B cell (primary cell): ENCODE results near the gene VPS45. TPM values are rescaled to one million over a fixed set of nuclear protein-coding genes. Genes with fewer than 3 reads are reported as not detected.

Source experiments
- ATAC-seq: fragments of 200-7000 bp; cut with Tn5 transposase; one replicate; pipeline ENCODE4 v1.10.0; 2021; ENCODE audit warnings: low read depth, mild to moderate bottlenecking, moderate number of reproducible peaks, moderate library complexity
- CTCF ChIA-PET: fragments of 350-600 bp; sonication (Branson Sonifier 250); formaldehyde crosslinking; loops from one replicate; lab custom pipeline; 2021; ENCODE audit warnings: antibody characterized with exemption, inconsistent platforms; lab: Charles Lee
- POLR2A ChIA-PET: fragments of 350-600 bp; sonication (Branson Sonifier 250); formaldehyde crosslinking; loops from one replicate; lab custom pipeline; 2021; ENCODE audit warnings: antibody characterized with exemption; lab: Charles Lee
- DNase-seq: peaks from one replicate; pipeline ENCODE4 v3.0.0; 2013
- H2AFZ ChIP-seq: 2 replicates; pipeline ENCODE4 v1.6.1; 2012; ENCODE audit warnings: mild to moderate bottlenecking, low read depth, low read length; ENCODE audit not compliant: insufficient read depth, poor library complexity, severe bottlenecking
- H3K27ac ChIP-seq, 2 donors: 1 replicate in 1 of 2; 2 replicates in 1 of 2; pipeline ENCODE4 v1.5.1; 2012 to 2013; ENCODE audit warnings: low read length in 2 of 2, mild to moderate bottlenecking in 2 of 2, moderate library complexity in 1 of 2
- H3K27me3 ChIP-seq, 4 experiments: fragments of 200-600 bp in 1 of 4; sonication (generic) in 1 of 4; replicated peaks in 1 of 4; 1 replicate in 2 of 4; 2 replicates in 2 of 4; pipeline versions ENCODE4 v1.6.1 to v1.7.0; 2013 to 2016; ENCODE audit warnings: low read length in 3 of 4, mild to moderate bottlenecking in 2 of 4, mixed read lengths in 1 of 4, moderate library complexity in 1 of 4; ENCODE audit not compliant: insufficient read depth in 4 of 4, control insufficient read depth in 3 of 4; ENCODE audit errors: control extremely low read depth in 1 of 4
- H3K36me3 ChIP-seq, 2 experiments: replicated peaks in 1 of 2; 1 replicate in 1 of 2; 2 replicates in 1 of 2; pipeline versions ENCODE4 v1.6.1 to v1.7.1; 2013; ENCODE audit warnings: low read length in 1 of 2; ENCODE audit not compliant: insufficient read depth in 2 of 2, control insufficient read depth in 1 of 2; ENCODE audit errors: control extremely low read depth in 1 of 2, extremely low read depth in 1 of 2
- H3K4me1 ChIP-seq, 2 donors: fragments of 200-600 bp in 1 of 2; sonication (generic) in 1 of 2; 1 replicate in 1 of 2; 2 replicates in 1 of 2; pipeline versions ENCODE4 v1.5.1 to v1.6.1; 2013 to 2017; ENCODE audit warnings: low read length in 2 of 2; ENCODE audit not compliant: control insufficient read depth in 2 of 2, insufficient read depth in 2 of 2
- H3K4me2 ChIP-seq: replicated peaks from 2 replicates; pipeline ENCODE3; 2012; ENCODE audit warnings: mild to moderate bottlenecking, low read depth, low read length; ENCODE audit not compliant: poor library complexity, severe bottlenecking
- H3K4me3 ChIP-seq, 5 experiments: fragments of 200-600 bp in 1 of 5; sonication (generic) in 1 of 5; 1 replicate in 3 of 5; 2 replicates in 2 of 5; pipeline versions ENCODE4 v1.5.1 to v1.7.0; 2011 to 2016; ENCODE audit warnings: low read length in 4 of 5, mild to moderate bottlenecking in 4 of 5, low read depth in 2 of 5, control low read depth in 1 of 5, moderate library complexity in 1 of 5; ENCODE audit not compliant: insufficient read depth in 1 of 5; ENCODE audit errors: control extremely low read depth in 1 of 5, extremely low read depth in 1 of 5
- H3K79me2 ChIP-seq: fragments of 200-600 bp; sonication (generic); one replicate; pipeline ENCODE4 v1.6.0; 2016; ENCODE audit warnings: low read length; ENCODE audit not compliant: control insufficient read depth, insufficient read depth
- H3K9ac ChIP-seq: fragments of 200-600 bp; sonication (generic); 2 replicates; pipeline ENCODE4 v1.6.1; 2017; ENCODE audit warnings: mild to moderate bottlenecking, low read length, moderate library complexity
- H3K9me3 ChIP-seq, 3 donors: one replicate each; pipeline versions ENCODE4 v1.6.1 to v1.7.1; 2013; ENCODE audit warnings: low read length in 2 of 3; ENCODE audit not compliant: control insufficient read depth in 2 of 3, insufficient read depth in 1 of 3; ENCODE audit errors: control extremely low read depth in 1 of 3
- H4K20me1 ChIP-seq: 2 replicates; pipeline ENCODE4 v1.6.0; 2012; ENCODE audit warnings: mild to moderate bottlenecking, low read length; ENCODE audit not compliant: insufficient read depth, control insufficient read depth, poor library complexity, severe bottlenecking
- H3K27ac Mint-ChIP-seq: one replicate; pipeline ENCODE4 v1.8.0; 2021; ENCODE audit warnings: mixed read lengths
- H3K27me3 Mint-ChIP-seq: one replicate; pipeline ENCODE4 v1.8.0; 2021; ENCODE audit warnings: mixed read lengths
- H3K4me1 Mint-ChIP-seq: one replicate; pipeline ENCODE4 v1.8.0; 2021; ENCODE audit warnings: mixed read lengths
- H3K4me3 Mint-ChIP-seq: one replicate; pipeline ENCODE4 v1.8.0; 2021; ENCODE audit warnings: mixed read lengths
- H3K9me3 Mint-ChIP-seq: one replicate; pipeline ENCODE4 v1.8.0; 2022; ENCODE audit warnings: mixed read lengths; ENCODE audit not compliant: insufficient read depth
- CTCF ChIP-seq: fragments of 200-600 bp; IDR thresholded peaks from one replicate; pipeline ENCODE4 v1.8.0; 2022; ENCODE audit warnings: antibody characterized with exemption, mild to moderate bottlenecking
- EZH2 ChIP-seq: IDR thresholded peaks from 2 replicates; pipeline ENCODE4 v1.6.1; 2012; ENCODE audit warnings: borderline replicate concordance, low read depth, mild to moderate bottlenecking, moderate library complexity, low read length; ENCODE audit not compliant: insufficient read depth, poor library complexity, severe bottlenecking
- WGBS: methylation state at CpG from one replicate; pipeline ENCODE4 v1.1.5; 2013; ENCODE audit warnings: missing lambda C conversion rate; ENCODE audit not compliant: insufficient coverage; 5-methylcytosine and 5-hydroxymethylcytosine counted together
- intact Hi-C: fragments of 100-400 bp; cut with micrococcal nuclease; formaldehyde crosslinking; loops from one replicate; pipeline ENCODE4 v1.10.0; 2022
- polyA plus RNA-seq: library from polyadenylated mRNA; depleted of rRNA; stranded (reverse); fragments of >200 nt; gene quantifications from 2 replicates; pipeline ENCODE4 v1.2.3, GENCODE V29; 2012
- total RNA-seq, 2 donors: library from RNA; stranded (reverse); fragments of 120-200 nt in 1 of 2; gene quantifications; 1 replicate in 1 of 2; 2 replicates in 1 of 2; pipeline versions ENCODE4 v1.2.3 to v1.2.4, GENCODE V29; 2013 to 2022

VPS45 gene
- total and polyA plus RNA-seq, 2 donors (not counting 1 experiment from before 2014, with no cell fraction given), result 23.4 to 49.1 TPM

- no peak overlapping the region for H3K9ac ChIP-seq
- peaks cover 95% of the 10 kb centered on the region for H3K4me1 Mint-ChIP-seq
- H3K27ac Mint-ChIP-seq, result peak overlapping the region; percentile 99
- H3K4me2 ChIP-seq, result no peak overlapping the region
- H3K4me3 Mint-ChIP-seq, result no peak overlapping the region
- peak overlapping the region in 1 of 2 donors; percentile 95 for H3K27ac ChIP-seq
- 99% methylated on average over 8 of the region's 16 CpGs for WGBS
- H3K27me3 Mint-ChIP-seq, result no peaks in the 10 kb centered on the region
- CTCF ChIA-PET, result interaction anchor here (1.2 to 23.1 kb wide), 3 partner anchors 9 to 85 kb away, joined by 5 to 637 read pairs (median 9); partner anchors contain the start of gene VPS45
- peaks cover 77 to 90% of the 10 kb centered on the region in 2 donors for H3K4me1 ChIP-seq
- peaks cover 25% of the 10 kb centered on the region for H3K79me2 ChIP-seq
- DNase-seq (no peak), ATAC-seq (no peak)
- no peaks in the 10 kb centered on the region for H3K9me3 Mint-ChIP-seq
- POLR2A ChIA-PET, result interaction anchor here (0.9 to 9.7 kb wide), 2 partner anchors 7 to 333 kb away, joined by 7 to 139 read pairs; partner anchors contain the start of gene PLEKHO1
- no peaks in the 10 kb centered on the region for H3K27me3 ChIP-seq
- H4K20me1 ChIP-seq, result peaks cover 17% of the 10 kb centered on the region
- no peak for TF ChIP-seq EZH2
- TF ChIP-seq CTCF, result no peak
- intact Hi-C loops, result no loop called here
- peaks cover 4 to 74% of the 10 kb centered on the region in 2 experiments for H3K36me3 ChIP-seq
- H3K4me3 ChIP-seq, result no peak overlapping the region
- H2AFZ ChIP-seq, result no peak overlapping the region
- no peaks in the 10 kb centered on the region for H3K9me3 ChIP-seq
Observed at GRCh38 chr1:150156868-150157603, 89.5 kb downstream of the VPS45 start.

GRCh38 chr1:150159550-150159949 lies 92.0 kb downstream of the VPS45 start:
- TF ChIP-seq EZH2 (no peak), CTCF (no peak)
- intact Hi-C loops, result no loop called here
- no peaks in the 10 kb centered on the region for H3K27me3 ChIP-seq
- Mint-ChIP-seq H3K9me3 (no peaks in the 10 kb centered on the region), H3K27ac (peak overlapping the region; percentile 99), H3K4me1 (peaks cover 97% of the 10 kb centered on the region), H3K27me3 (no peaks in the 10 kb centered on the region), H3K4me3 (peak overlapping the region; percentile 93)
- peak overlapping the region in 4 of 5 experiments; percentile 29 to 44 (median 37) for H3K4me3 ChIP-seq
- ATAC-seq, result peak; percentile 36
- 0% methylated on average over 2 of the region's 8 CpGs for WGBS
- H3K36me3 ChIP-seq, result peaks cover 2 to 53% of the 10 kb centered on the region in 2 experiments
- H3K27ac ChIP-seq, result peak overlapping the region; percentile 95
- H3K9ac ChIP-seq, result peak overlapping the region; percentile 42
- ChIA-PET CTCF (interaction anchor here (0.6 to 23.1 kb wide), 6 partner anchors 9 to 129 kb away, joined by 4 to 637 read pairs (median 16); partner anchors contain the start of genes PLEKHO1 and VPS45), POLR2A (interaction anchor here (0.5 to 9.7 kb wide), 9 partner anchors 9 to 272 kb away, joined by 3 to 139 read pairs (median 6); partner anchors contain the start of gene PLEKHO1)
- DNase-seq, result peak; percentile 78
- peaks cover 13% of the 10 kb centered on the region for H3K79me2 ChIP-seq
- no peak overlapping the region for H2AFZ ChIP-seq
- peaks cover 10% of the 10 kb centered on the region for H4K20me1 ChIP-seq
- peaks cover 79 to 91% of the 10 kb centered on the region in 2 donors for H3K4me1 ChIP-seq
- no peaks in the 10 kb centered on the region for H3K9me3 ChIP-seq
- H3K4me2 ChIP-seq, result peak overlapping the region; percentile 77
